Measurements from ENCODE around the gene MICAL2.
A peak's percentile ranks its signal among the peaks of the same experiment; 100 is the strongest.

DNA sequence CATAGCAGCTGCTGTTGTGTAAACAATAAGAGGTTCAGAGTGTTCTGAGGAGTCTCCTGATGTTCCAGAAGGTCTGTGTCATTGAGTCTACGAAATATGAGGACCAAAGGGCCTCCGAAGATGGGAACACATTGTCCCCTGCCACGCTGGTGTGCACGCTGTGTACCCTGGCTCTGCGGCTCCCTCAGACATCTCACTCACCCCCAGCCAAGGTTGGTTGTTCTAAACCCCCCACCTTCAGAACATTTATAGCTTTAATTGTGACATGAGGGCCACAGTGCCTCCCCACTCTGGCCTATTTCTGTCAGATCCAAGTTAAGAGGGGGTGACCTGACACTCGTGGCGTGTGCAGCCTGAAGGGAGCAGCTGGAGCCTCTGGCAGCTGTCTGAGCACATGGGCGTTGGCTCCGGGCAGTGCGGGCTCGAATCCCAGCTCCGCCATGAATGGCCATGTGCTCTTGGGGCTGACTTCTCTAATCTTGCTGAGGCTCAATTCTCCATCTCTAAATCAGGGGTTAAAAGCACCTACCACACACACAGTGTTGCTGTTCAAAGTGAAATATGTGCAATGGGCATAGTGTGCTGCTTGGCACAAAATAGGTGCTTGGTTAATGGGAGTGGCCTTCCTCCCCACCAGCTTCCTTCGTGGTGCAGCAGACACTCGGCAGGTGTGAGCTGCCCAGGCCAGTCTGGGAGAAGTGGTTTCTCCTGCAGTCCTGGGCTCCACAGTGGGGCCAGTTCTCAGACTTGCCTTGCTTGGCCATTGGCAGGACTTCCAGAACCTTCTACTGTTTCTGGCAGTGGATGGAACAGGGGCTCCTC lies 39.7 kb upstream of the MICAL2 start:
- TF ChIP-seq, protein P1, sequence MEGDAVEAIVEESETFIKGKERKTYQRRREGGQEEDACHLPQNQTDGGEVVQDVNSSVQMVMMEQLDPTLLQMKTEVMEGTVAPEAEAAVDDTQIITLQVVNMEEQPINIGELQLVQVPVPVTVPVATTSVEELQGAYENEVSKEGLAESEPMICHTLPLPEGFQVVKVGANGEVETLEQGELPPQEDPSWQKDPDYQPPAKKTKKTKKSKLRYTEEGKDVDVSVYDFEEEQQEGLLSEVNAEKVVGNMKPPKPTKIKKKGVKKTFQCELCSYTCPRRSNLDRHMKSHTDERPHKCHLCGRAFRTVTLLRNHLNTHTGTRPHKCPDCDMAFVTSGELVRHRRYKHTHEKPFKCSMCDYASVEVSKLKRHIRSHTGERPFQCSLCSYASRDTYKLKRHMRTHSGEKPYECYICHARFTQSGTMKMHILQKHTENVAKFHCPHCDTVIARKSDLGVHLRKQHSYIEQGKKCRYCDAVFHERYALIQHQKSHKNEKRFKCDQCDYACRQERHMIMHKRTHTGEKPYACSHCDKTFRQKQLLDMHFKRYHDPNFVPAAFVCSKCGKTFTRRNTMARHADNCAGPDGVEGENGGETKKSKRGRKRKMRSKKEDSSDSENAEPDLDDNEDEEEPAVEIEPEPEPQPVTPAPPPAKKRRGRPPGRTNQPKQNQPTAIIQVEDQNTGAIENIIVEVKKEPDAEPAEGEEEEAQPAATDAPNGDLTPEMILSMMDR (IDR thresholded peaks at IDR 0.05): no peak
- TF ChIP-seq POLR2AphosphoS5 (IDR thresholded peaks at IDR 0.05): peak; percentile 65 to 72

Measured in esophagus muscularis mucosa (tissue), 3 donors.